HAP-1 (cell line): Measurements from ENCODE around the gene ATP13A3.

ENCODE experiments used
- DNase-seq, 2 experiments: peaks; one replicate each; pipeline ENCODE4 v3.0.0-alpha.2; 2016 to 2020; ENCODE audit warnings: low spot score in 2 of 2
- H3K27me3 ChIP-seq: fragments of 250-450 bp; sonication (Bioruptor Pico); 2 replicates; pipeline ENCODE4 v1.5.1; 2020; ENCODE audit warnings: low read depth, mild to moderate bottlenecking, moderate library complexity
- H3K36me3 ChIP-seq: fragments of 250-450 bp; sonication (Bioruptor Pico); replicated peaks from 2 replicates; pipeline ENCODE4 v1.5.1; 2020; ENCODE audit warnings: mild to moderate bottlenecking
- H3K4me1 ChIP-seq: fragments of 250-450 bp; sonication (Bioruptor Pico); 2 replicates; pipeline ENCODE4 v1.5.1; 2020; ENCODE audit warnings: mild to moderate bottlenecking
- H3K4me3 ChIP-seq: fragments of 250-450 bp; sonication (Bioruptor Pico); 2 replicates; pipeline ENCODE4 v1.5.1; 2020; ENCODE audit warnings: mild to moderate bottlenecking, moderate library complexity
- H3K9me3 ChIP-seq: fragments of 250-450 bp; sonication (Bioruptor Pico); 2 replicates; pipeline ENCODE4 v1.5.1; 2020; ENCODE audit warnings: mild to moderate bottlenecking, moderate library complexity
- in situ Hi-C: fragments of 300-500 bp; cut with MboI; formaldehyde crosslinking; loops from 3 replicates; pipeline ENCODE4 v1.14.3; 2020; ENCODE audit warnings: low sequenced_read_pairs, inconsistent platforms, mixed read lengths

ATP13A3 gene

GRCh38 chr3:194384569-194385001 is 102.2 kb downstream of the ATP13A3 start:
- H3K9me3 ChIP-seq, result no peaks in the 10 kb centered on the region
- no peak for DNase-seq
- no peaks in the 10 kb centered on the region for H3K36me3 ChIP-seq
- no peaks in the 10 kb centered on the region; the same call in 1 of the 2 replicates for H3K27me3 ChIP-seq
- H3K4me1 ChIP-seq, result no peaks in the 10 kb centered on the region
- in situ Hi-C loops, result no loop called here
- no peak overlapping the region for H3K4me3 ChIP-seq

GRCh38 chr3:194384156-194384555 is 102.6 kb downstream of the ATP13A3 start:
- in situ Hi-C loops, result no loop called here
- Histone ChIP-seq H3K36me3 (no peaks in the 10 kb centered on the region), H3K4me3 (no peak overlapping the region), H3K27me3 (no peaks in the 10 kb centered on the region; the same call in 1 of the 2 replicates), H3K4me1 (no peaks in the 10 kb centered on the region), H3K9me3 (no peaks in the 10 kb centered on the region)
- DNase-seq, result no peak

GRCh38 chr3:194383276-194383940 is 103.4 kb downstream of the ATP13A3 start:
- H3K4me1 ChIP-seq, result no peaks in the 10 kb centered on the region
- no peaks in the 10 kb centered on the region for H3K36me3 ChIP-seq
- DNase-seq, result no peak
- no peaks in the 10 kb centered on the region; the same call in 1 of the 2 replicates for H3K27me3 ChIP-seq
- H3K9me3 ChIP-seq, result no peaks in the 10 kb centered on the region
- in situ Hi-C loops, result no loop called here
- no peak overlapping the region for H3K4me3 ChIP-seq

GRCh38 chr3:194382892-194383223 is 103.9 kb downstream of the ATP13A3 start:
- no peak for DNase-seq
- in situ Hi-C loops, result no loop called here
- Histone ChIP-seq H3K4me3 (no peak overlapping the region), H3K4me1 (no peaks in the 10 kb centered on the region), H3K36me3 (no peaks in the 10 kb centered on the region), H3K27me3 (no peaks in the 10 kb centered on the region; the same call in 1 of the 2 replicates), H3K9me3 (no peaks in the 10 kb centered on the region)

GRCh38 chr3:194382196-194382891 is 104.5 kb downstream of the ATP13A3 start:
- H3K36me3 ChIP-seq, result no peaks in the 10 kb centered on the region
- H3K9me3 ChIP-seq, result no peaks in the 10 kb centered on the region
- no peaks in the 10 kb centered on the region; the same call in 1 of the 2 replicates for H3K27me3 ChIP-seq
- H3K4me1 ChIP-seq, result no peaks in the 10 kb centered on the region
- in situ Hi-C loops, result no loop called here
- H3K4me3 ChIP-seq, result no peak overlapping the region
- no peak for DNase-seq

- Histone ChIP-seq H3K4me3 (no peak overlapping the region), H3K4me1 (no peaks in the 10 kb centered on the region), H3K9me3 (no peaks in the 10 kb centered on the region), H3K36me3 (no peaks in the 10 kb centered on the region), H3K27me3 (no peaks in the 10 kb centered on the region; the same call in 1 of the 2 replicates)
- no peak for DNase-seq
- in situ Hi-C loops, result no loop called here
Observed at GRCh38 chr3:194381460-194381875, 105.3 kb downstream of the ATP13A3 start.

- Histone ChIP-seq H3K4me3 (no peak overlapping the region), H3K27me3 (no peaks in the 10 kb centered on the region; the same call in 1 of the 2 replicates), H3K4me1 (no peaks in the 10 kb centered on the region), H3K9me3 (no peaks in the 10 kb centered on the region), H3K36me3 (no peaks in the 10 kb centered on the region)
- in situ Hi-C loops, result no loop called here
- no peak for DNase-seq
Observed at GRCh38 chr3:194380326-194380725, 106.5 kb downstream of the ATP13A3 start.

GRCh38 chr3:194379651-194380050 is 107.2 kb downstream of the ATP13A3 start:
- in situ Hi-C loops, result no loop called here
- Histone ChIP-seq H3K4me3 (no peak overlapping the region), H3K9me3 (no peaks in the 10 kb centered on the region), H3K27me3 (no peaks in the 10 kb centered on the region; the same call in 1 of the 2 replicates), H3K36me3 (no peaks in the 10 kb centered on the region), H3K4me1 (no peaks in the 10 kb centered on the region)
- DNase-seq, result no peak

- DNase-seq, result no peak
- H3K36me3 ChIP-seq, result no peaks in the 10 kb centered on the region
- H3K4me3 ChIP-seq, result no peak overlapping the region
- no peaks in the 10 kb centered on the region for H3K4me1 ChIP-seq
- no peaks in the 10 kb centered on the region; the same call in 1 of the 2 replicates for H3K27me3 ChIP-seq
- H3K9me3 ChIP-seq, result no peaks in the 10 kb centered on the region
- in situ Hi-C loops, result no loop called here
Observed at GRCh38 chr3:194379231-194379630, 107.6 kb downstream of the ATP13A3 start.

- no peaks in the 10 kb centered on the region for H3K4me1 ChIP-seq
- no peaks in the 10 kb centered on the region for H3K9me3 ChIP-seq
- H3K27me3 ChIP-seq, result no peaks in the 10 kb centered on the region; the same call in 1 of the 2 replicates
- in situ Hi-C loops, result no loop called here
- H3K36me3 ChIP-seq, result no peaks in the 10 kb centered on the region
- no peak overlapping the region for H3K4me3 ChIP-seq
- DNase-seq, result no peak
Observed at GRCh38 chr3:194377708-194378107, 109.1 kb downstream of the ATP13A3 start.

GRCh38 chr3:194376241-194376560 is 110.6 kb downstream of the ATP13A3 start:
- H3K4me3 ChIP-seq, result no peak overlapping the region
- no peaks in the 10 kb centered on the region for H3K9me3 ChIP-seq
- H3K27me3 ChIP-seq, result no peaks in the 10 kb centered on the region; the same call in 1 of the 2 replicates
- H3K36me3 ChIP-seq, result no peaks in the 10 kb centered on the region
- H3K4me1 ChIP-seq, result no peaks in the 10 kb centered on the region
- no peak for DNase-seq
- in situ Hi-C loops, result no loop called here

GRCh38 chr3:194375473-194376240 is 111.1 kb downstream of the ATP13A3 start:
- H3K4me1 ChIP-seq, result no peaks in the 10 kb centered on the region
- H3K27me3 ChIP-seq, result no peaks in the 10 kb centered on the region; the same call in 1 of the 2 replicates
- no peak for DNase-seq
- H3K9me3 ChIP-seq, result no peaks in the 10 kb centered on the region
- no peaks in the 10 kb centered on the region for H3K36me3 ChIP-seq
- in situ Hi-C loops, result no loop called here
- H3K4me3 ChIP-seq, result no peak overlapping the region

- H3K9me3 ChIP-seq, result no peaks in the 10 kb centered on the region
- H3K27me3 ChIP-seq, result peaks cover under 1% of the 10 kb centered on the region
- no peak overlapping the region for H3K4me3 ChIP-seq
- H3K4me1 ChIP-seq, result no peaks in the 10 kb centered on the region
- no peak for DNase-seq
- in situ Hi-C loops, result no loop called here
- H3K36me3 ChIP-seq, result no peaks in the 10 kb centered on the region
Observed at GRCh38 chr3:194374935-194375334, 111.9 kb downstream of the ATP13A3 start.

- in situ Hi-C loops, result no loop called here
- Histone ChIP-seq H3K4me3 (no peak overlapping the region), H3K9me3 (no peaks in the 10 kb centered on the region), H3K4me1 (no peaks in the 10 kb centered on the region), H3K27me3 (peaks cover 11% of the 10 kb centered on the region), H3K36me3 (no peaks in the 10 kb centered on the region)
- no peak for DNase-seq
Observed at GRCh38 chr3:194373899-194374298, 112.9 kb downstream of the ATP13A3 start.
